ENCODE results near the gene NUCB1. TPM values are rescaled to one million over a fixed set of nuclear protein-coding genes. Genes with fewer than 3 reads are reported as not detected.

NUCB1 gene
- total and polyA plus RNA-seq, 9 of the 15 experiments (the other 6 are each of a cell fraction or from before 2014, with no cell fraction given) = 3.1 to 153 (median 71.7) TPM

- TF ChIP-seq MLLT1 (IDR thresholded peaks at IDR 0.05) = peak; percentile 91 to 94
- TF ChIP-seq MLX (CRISPR knock-in tag; conservative IDR thresholded peaks at IDR 0.05) = 0 out of 4 replicates have a peak, but pooled peaks of 1 of the 2 experiments have one; percentile 63
- no peak for TF ChIP-seq XRCC3 (IDR thresholded peaks at IDR 0.05)
- TF ChIP-seq AFF1 (IDR thresholded peaks at IDR 0.05; ENCODE audit: low read depth in 1 of 2, partially characterized antibody in 2 of 2) = peak in 1 of 2 experiments; percentile 81
- no peak for TF ChIP-seq ZBTB8A (IDR thresholded peaks at IDR 0.05; ENCODE audit: partially characterized antibody)
- peak; percentile 84; the same call in 1 of the 2 replicates for TF ChIP-seq ZNF830 (CRISPR knock-in tag; IDR thresholded peaks at IDR 0.05)
- TF ChIP-seq ZNF133 (CRISPR knock-in tag; IDR thresholded peaks at IDR 0.05) = no peak
- no peak for TF ChIP-seq ZNF445 (CRISPR knock-in tag; IDR thresholded peaks at IDR 0.05; ENCODE audit: low read depth)
- TF ChIP-seq ZNF143 (CRISPR knock-in tag; IDR thresholded peaks at IDR 0.05) = no peak; the same call in 1 of the 2 replicates
- TF ChIP-seq NR2C1 (IDR thresholded peaks at IDR 0.05) = no peak
- no peak for TF ChIP-seq NR2C1 (tag; IDR thresholded peaks at IDR 0.05)
- TF ChIP-seq BRF1 (IDR thresholded peaks at IDR 0.05; ENCODE audit: borderline replicate concordance, extremely low read depth, insufficient read length) = no peak
- TF ChIP-seq STAG1 (CRISPR knock-in tag; IDR thresholded peaks at IDR 0.05; ENCODE audit: borderline replicate concordance) = peak; percentile 34; the same call in 1 of the 2 replicates
- TF ChIP-seq ZNF174 (CRISPR knock-in tag; IDR thresholded peaks at IDR 0.05) = no peak
- no peak for TF ChIP-seq NFATC3 (IDR thresholded peaks at IDR 0.05)
- TF ChIP-seq ZBTB9 (CRISPR knock-in tag; IDR thresholded peaks at IDR 0.05) = peak; percentile 75
- TF ChIP-seq NCOA2 (IDR thresholded peaks at IDR 0.05; ENCODE audit: partially characterized antibody in 2 of 2) = no peak
- no peak for TF ChIP-seq ELF4 (CRISPR knock-in tag; IDR thresholded peaks at IDR 0.05)
These were observed 27.8 kb upstream of the NUCB1 start, which contains the start of gene PPP1R15A (continued) for GRCh38 chr19:48872182-48872883.
